ENCODE data around the gene RNF151. TPM values are rescaled to one million over a fixed set of nuclear protein-coding genes. Genes with fewer than 3 reads are reported as not detected.
A peak's percentile ranks its signal among the peaks of the same experiment; 100 is the strongest.

RNF151 gene
- total and polyA plus RNA-seq, 10 of the 15 experiments (the other 5 are each of a cell fraction or from before 2014, with no cell fraction given), result 0.17 to 0.56 TPM; not detected in 8

GRCh38 chr16:1983544-1984346 lies 17.1 kb downstream of the RNF151 start, which contains the start of gene GFER (continued):
- TF ChIP-seq E2F8 (IDR thresholded peaks at IDR 0.05; ENCODE audit: low read depth, partially characterized antibody), result no peak
- TF ChIP-seq CEBPB (IDR thresholded peaks at IDR 0.05; ENCODE audit: borderline replicate concordance in 1 of 2, low read depth in 2 of 2, low read length in 2 of 2), result no peak
- 0 out of 2 replicates have a peak, but pooled peaks have one; percentile 42 for TF ChIP-seq CHD1 (IDR thresholded peaks at IDR 0.05; ENCODE audit: low read depth, low read length)
- TF ChIP-seq RAD51 (IDR thresholded peaks at IDR 0.05), result no peak
- TF ChIP-seq MAX (IDR thresholded peaks at IDR 0.05; ENCODE audit: low read depth, low read length), result no peak; the same call in none of the 2 replicates

Measured in GM12878 (cell line).